B cell (primary cell): Measurements from ENCODE around the gene HNRNPF. TPM values are rescaled to one million over a fixed set of nuclear protein-coding genes. Genes with fewer than 3 reads are reported as not detected.

Experiments used
- ATAC-seq: fragments of 200-7000 bp; cut with Tn5 transposase; one replicate; pipeline ENCODE4 v1.10.0; 2021; ENCODE audit warnings: low read depth, mild to moderate bottlenecking, moderate number of reproducible peaks, moderate library complexity
- CTCF ChIA-PET: fragments of 350-600 bp; sonication (Branson Sonifier 250); formaldehyde crosslinking; loops from one replicate; lab custom pipeline; 2021; ENCODE audit warnings: antibody characterized with exemption, inconsistent platforms; lab: Charles Lee
- POLR2A ChIA-PET: fragments of 350-600 bp; sonication (Branson Sonifier 250); formaldehyde crosslinking; loops from one replicate; lab custom pipeline; 2021; ENCODE audit warnings: antibody characterized with exemption; lab: Charles Lee
- DNase-seq: peaks from one replicate; pipeline ENCODE4 v3.0.0; 2013
- H2AFZ ChIP-seq: 2 replicates; pipeline ENCODE4 v1.6.1; 2012; ENCODE audit warnings: mild to moderate bottlenecking, low read depth, low read length; ENCODE audit not compliant: insufficient read depth, poor library complexity, severe bottlenecking
- H3K27ac ChIP-seq, 2 donors: 1 replicate in 1 of 2; 2 replicates in 1 of 2; pipeline ENCODE4 v1.5.1; 2012 to 2013; ENCODE audit warnings: low read length in 2 of 2, mild to moderate bottlenecking in 2 of 2, moderate library complexity in 1 of 2
- H3K27me3 ChIP-seq, 4 experiments: fragments of 200-600 bp in 1 of 4; sonication (generic) in 1 of 4; replicated peaks in 1 of 4; 1 replicate in 2 of 4; 2 replicates in 2 of 4; pipeline versions ENCODE4 v1.6.1 to v1.7.0; 2013 to 2016; ENCODE audit warnings: low read length in 3 of 4, mild to moderate bottlenecking in 2 of 4, mixed read lengths in 1 of 4, moderate library complexity in 1 of 4; ENCODE audit not compliant: insufficient read depth in 4 of 4, control insufficient read depth in 3 of 4; ENCODE audit errors: control extremely low read depth in 1 of 4
- H3K36me3 ChIP-seq, 2 experiments: replicated peaks in 1 of 2; 1 replicate in 1 of 2; 2 replicates in 1 of 2; pipeline versions ENCODE4 v1.6.1 to v1.7.1; 2013; ENCODE audit warnings: low read length in 1 of 2; ENCODE audit not compliant: insufficient read depth in 2 of 2, control insufficient read depth in 1 of 2; ENCODE audit errors: control extremely low read depth in 1 of 2, extremely low read depth in 1 of 2
- H3K4me1 ChIP-seq, 2 donors: fragments of 200-600 bp in 1 of 2; sonication (generic) in 1 of 2; 1 replicate in 1 of 2; 2 replicates in 1 of 2; pipeline versions ENCODE4 v1.5.1 to v1.6.1; 2013 to 2017; ENCODE audit warnings: low read length in 2 of 2; ENCODE audit not compliant: control insufficient read depth in 2 of 2, insufficient read depth in 2 of 2
- H3K4me2 ChIP-seq: replicated peaks from 2 replicates; pipeline ENCODE3; 2012; ENCODE audit warnings: mild to moderate bottlenecking, low read depth, low read length; ENCODE audit not compliant: poor library complexity, severe bottlenecking
- H3K4me3 ChIP-seq, 5 experiments: fragments of 200-600 bp in 1 of 5; sonication (generic) in 1 of 5; 1 replicate in 3 of 5; 2 replicates in 2 of 5; pipeline versions ENCODE4 v1.5.1 to v1.7.0; 2011 to 2016; ENCODE audit warnings: low read length in 4 of 5, mild to moderate bottlenecking in 4 of 5, low read depth in 2 of 5, control low read depth in 1 of 5, moderate library complexity in 1 of 5; ENCODE audit not compliant: insufficient read depth in 1 of 5; ENCODE audit errors: control extremely low read depth in 1 of 5, extremely low read depth in 1 of 5
- H3K79me2 ChIP-seq: fragments of 200-600 bp; sonication (generic); one replicate; pipeline ENCODE4 v1.6.0; 2016; ENCODE audit warnings: low read length; ENCODE audit not compliant: control insufficient read depth, insufficient read depth
- H3K9ac ChIP-seq: fragments of 200-600 bp; sonication (generic); 2 replicates; pipeline ENCODE4 v1.6.1; 2017; ENCODE audit warnings: mild to moderate bottlenecking, low read length, moderate library complexity
- H3K9me3 ChIP-seq, 3 donors: one replicate each; pipeline versions ENCODE4 v1.6.1 to v1.7.1; 2013; ENCODE audit warnings: low read length in 2 of 3; ENCODE audit not compliant: control insufficient read depth in 2 of 3, insufficient read depth in 1 of 3; ENCODE audit errors: control extremely low read depth in 1 of 3
- H4K20me1 ChIP-seq: 2 replicates; pipeline ENCODE4 v1.6.0; 2012; ENCODE audit warnings: mild to moderate bottlenecking, low read length; ENCODE audit not compliant: insufficient read depth, control insufficient read depth, poor library complexity, severe bottlenecking
- H3K27ac Mint-ChIP-seq: one replicate; pipeline ENCODE4 v1.8.0; 2021; ENCODE audit warnings: mixed read lengths
- H3K27me3 Mint-ChIP-seq: one replicate; pipeline ENCODE4 v1.8.0; 2021; ENCODE audit warnings: mixed read lengths
- H3K4me1 Mint-ChIP-seq: one replicate; pipeline ENCODE4 v1.8.0; 2021; ENCODE audit warnings: mixed read lengths
- H3K4me3 Mint-ChIP-seq: one replicate; pipeline ENCODE4 v1.8.0; 2021; ENCODE audit warnings: mixed read lengths
- H3K9me3 Mint-ChIP-seq: one replicate; pipeline ENCODE4 v1.8.0; 2022; ENCODE audit warnings: mixed read lengths; ENCODE audit not compliant: insufficient read depth
- CTCF ChIP-seq: fragments of 200-600 bp; IDR thresholded peaks from one replicate; pipeline ENCODE4 v1.8.0; 2022; ENCODE audit warnings: antibody characterized with exemption, mild to moderate bottlenecking
- EZH2 ChIP-seq: IDR thresholded peaks from 2 replicates; pipeline ENCODE4 v1.6.1; 2012; ENCODE audit warnings: borderline replicate concordance, low read depth, mild to moderate bottlenecking, moderate library complexity, low read length; ENCODE audit not compliant: insufficient read depth, poor library complexity, severe bottlenecking
- WGBS: methylation state at CpG from one replicate; pipeline ENCODE4 v1.1.5; 2013; ENCODE audit warnings: missing lambda C conversion rate; ENCODE audit not compliant: insufficient coverage; 5-methylcytosine and 5-hydroxymethylcytosine counted together
- intact Hi-C: fragments of 100-400 bp; cut with micrococcal nuclease; formaldehyde crosslinking; loops from one replicate; pipeline ENCODE4 v1.10.0; 2022
- polyA plus RNA-seq: library from polyadenylated mRNA; depleted of rRNA; stranded (reverse); fragments of >200 nt; gene quantifications from 2 replicates; pipeline ENCODE4 v1.2.3, GENCODE V29; 2012
- total RNA-seq, 2 donors: library from RNA; stranded (reverse); fragments of 120-200 nt in 1 of 2; gene quantifications; 1 replicate in 1 of 2; 2 replicates in 1 of 2; pipeline versions ENCODE4 v1.2.3 to v1.2.4, GENCODE V29; 2013 to 2022

The HNRNPF gene
- total and polyA plus RNA-seq, 2 donors (not counting 1 experiment from before 2014, with no cell fraction given), result 76.7 to 161 TPM

- Histone ChIP-seq H3K27ac (peak overlapping the region; percentile 18 to 32), H4K20me1 (peaks cover 4% of the 10 kb centered on the region), H3K4me3 (no peak overlapping the region), H3K36me3 (no peaks in the 10 kb centered on the region), H3K4me1 (peaks cover 17 to 44% of the 10 kb centered on the region in 2 donors), H3K27me3 (no peaks in the 10 kb centered on the region), H3K9me3 (peaks cover 0 to 3% (median 0%) of the 10 kb centered on the region in 3 donors), H3K79me2 (peaks cover 77% of the 10 kb centered on the region), H3K4me2 (peak overlapping the region; percentile 26), H2AFZ (no peak overlapping the region), H3K9ac (no peak overlapping the region)
- ChIA-PET POLR2A (interaction anchor here (0.6 to 0.8 kb wide), 2 partner anchors 11 to 33 kb away, joined by 3 read pairs; no protein-coding TSS in a partner anchor), CTCF (no interaction called here)
- intact Hi-C loops, result no loop called here
- Mint-ChIP-seq H3K9me3 (no peaks in the 10 kb centered on the region), H3K4me1 (peaks cover 29% of the 10 kb centered on the region), H3K27me3 (no peaks in the 10 kb centered on the region), H3K27ac (peak overlapping the region; percentile 70), H3K4me3 (peak overlapping the region; percentile 39)
- DNase-seq (no peak), ATAC-seq (no peak)
- WGBS, result no CpG with 5 or more reads among the region's 5 CpGs
- TF ChIP-seq CTCF, result no peak
- TF ChIP-seq EZH2, result no peak
Observed at GRCh38 chr10:43440463-43441134, 31.6 kb upstream of the HNRNPF start.
